ENCODE results near the gene GBX1. TPM values are rescaled to one million over a fixed set of nuclear protein-coding genes. Genes with fewer than 3 reads are reported as not detected.
A peak's percentile ranks its signal among the peaks of the same experiment; 100 is the strongest.

Gene GBX1
- total and polyA plus RNA-seq, 11 donors = 0.27 to 0.52 (median 0.34) TPM; not detected in 5

GRCh38 chr7:151124899-151125399 is 42.5 kb downstream of the GBX1 start:
- no peaks in the 10 kb centered on the region for H3K27me3 ChIP-seq
- 82 to 92% (median 86%) methylated on average over 13 to 14 of the region's 14 CpGs for WGBS, 4 donors
- no peak for ATAC-seq
- no peak for DNase-seq
- no peaks in the 10 kb centered on the region for H3K9me3 ChIP-seq
- H3K27ac ChIP-seq = peak overlapping the region in 4 of 12 donors; percentile 15 to 57 (median 29)
- peak overlapping the region in 10 of 12 donors; percentile 45 to 63 (median 55) for H3K4me3 ChIP-seq
- TF ChIP-seq POLR2A (IDR thresholded peaks at IDR 0.05) (no peak), CTCF (IDR thresholded peaks at IDR 0.05) (no peak)
- intact Hi-C loops (cut with DNase I) = loop anchor here (1.0 to 10.0 kb wide), 11 partner anchors 44 to 182 kb away; partner anchors contain the start of gene SMARCD3 (in 7 of the 10)
- H3K36me3 ChIP-seq = peaks cover 0 to 76% (median 43%) of the 10 kb centered on the region in 9 donors
- H3K4me1 ChIP-seq = peaks cover 0 to 32% (median 9%) of the 10 kb centered on the region in 12 donors

DNA sequence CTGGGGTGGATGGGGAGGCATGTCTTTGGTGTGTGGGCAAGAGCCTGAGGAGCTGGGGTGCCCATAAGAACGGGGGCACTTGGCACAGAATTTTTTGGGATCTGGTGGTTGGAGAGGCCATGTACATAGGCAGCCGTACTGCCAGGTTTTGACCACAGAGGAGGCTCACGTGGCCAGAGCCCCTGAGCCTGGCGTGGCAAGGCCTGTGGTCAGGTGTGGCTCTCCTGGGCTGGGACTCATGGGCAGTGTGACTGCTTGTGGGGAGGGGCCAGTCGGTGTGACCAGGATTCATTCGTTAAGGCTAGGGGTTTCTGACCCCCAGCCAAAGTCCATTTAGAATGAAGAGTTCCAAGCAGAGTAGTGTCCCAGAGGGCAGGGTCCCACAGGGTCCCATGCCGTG is 43.0 kb downstream of the GBX1 start:
- TF ChIP-seq CTCF (IDR thresholded peaks at IDR 0.05) (no peak), POLR2A (IDR thresholded peaks at IDR 0.05) (no peak)
- DNase-seq (no peak), ATAC-seq (no peak)
- peaks cover 0 to 76% (median 45%) of the 10 kb centered on the region in 9 donors for H3K36me3 ChIP-seq
- no peaks in the 10 kb centered on the region for H3K27me3 ChIP-seq
- 87 to 95% (median 89%) methylated on average over 2 to 7 of the region's 7 CpGs for WGBS, 4 donors
- H3K4me3 ChIP-seq = no peak overlapping the region
- H3K4me1 ChIP-seq = peaks cover 0 to 32% (median 9%) of the 10 kb centered on the region in 12 donors
- H3K9me3 ChIP-seq = no peaks in the 10 kb centered on the region
- intact Hi-C loops (cut with DNase I) = loop anchor here (1.0 to 10.0 kb wide), 11 partner anchors 44 to 183 kb away; partner anchors contain the start of gene SMARCD3 (in 7 of the 10)
- H3K27ac ChIP-seq = no peak overlapping the region

DNA sequence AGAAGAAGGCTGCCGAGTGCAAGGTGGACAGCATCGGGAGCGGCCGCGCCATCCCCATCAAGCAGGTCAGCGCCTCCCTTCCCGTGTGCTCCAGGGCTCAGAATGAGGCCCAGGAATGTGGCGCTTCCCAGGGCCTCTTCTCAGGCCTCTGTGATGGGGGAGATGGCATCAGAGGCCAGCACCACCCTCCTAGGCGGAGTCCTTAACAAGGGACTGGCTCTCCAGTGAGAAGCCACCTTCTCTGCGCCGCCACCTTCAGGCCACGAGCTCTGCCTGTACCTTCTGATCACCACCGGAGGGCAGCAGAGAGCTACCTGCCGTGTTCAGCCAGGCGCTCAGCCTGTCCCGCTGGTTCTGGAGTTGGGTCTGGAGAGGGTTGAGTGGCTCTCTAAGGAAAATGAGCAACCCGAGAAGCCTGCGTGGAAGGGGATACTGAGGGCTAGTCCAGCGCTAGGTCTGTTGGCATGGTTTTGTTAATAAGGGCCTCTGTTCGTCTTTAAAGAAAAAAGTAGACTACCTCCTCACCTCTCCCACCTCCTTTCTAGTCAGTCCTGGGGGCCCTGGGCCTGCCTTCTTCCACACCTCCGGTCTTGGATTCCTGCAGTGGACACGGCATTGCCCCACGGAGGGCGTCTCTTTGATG is 43.6 kb downstream of the GBX1 start:
- WGBS, 4 donors = 46 to 50% (median 48%) methylated on average over 23 to 24 of the region's 24 CpGs
- intact Hi-C loops (cut with DNase I) = loop anchor here (1.0 to 10.0 kb wide), 11 partner anchors 45 to 183 kb away; partner anchors contain the start of gene SMARCD3 (in 7 of the 10)

More for the DNA sequence above, 43.6 kb downstream of the GBX1 start:
- Histone ChIP-seq H3K27ac (no peak overlapping the region), H3K4me3 (no peak overlapping the region), H3K4me1 (peaks cover 0 to 32% (median 9%) of the 10 kb centered on the region in 12 donors), H3K9me3 (no peaks in the 10 kb centered on the region), H3K36me3 (peaks cover 0 to 76% (median 47%) of the 10 kb centered on the region in 9 donors), H3K27me3 (no peaks in the 10 kb centered on the region)
- TF ChIP-seq POLR2A (IDR thresholded peaks at IDR 0.05) (no peak), CTCF (IDR thresholded peaks at IDR 0.05) (peak; percentile 96 to 99 (median 98))
- ATAC-seq (peak; percentile 57 to 79 (median 74)), DNase-seq (peak; percentile 83 to 90 (median 85))

Measured in heart left ventricle (tissue), 16 donors.